ENCODE measurements around the gene TBC1D14.

TBC1D14 gene

GRCh38 chr4:6948134-6948460 is 38.5 kb downstream of the TBC1D14 start:
- in situ Hi-C loops (cut with HindIII; ENCODE audit: low pct_ligation_motif_present, low sequenced_read_pairs) = no loop called here
- H3K36me3 ChIP-seq (replicated peaks) = no peaks in the 10 kb centered on the region
- H3K4me3 ChIP-seq (ENCODE audit: low read depth, low read length) = no peak overlapping the region

DNA sequence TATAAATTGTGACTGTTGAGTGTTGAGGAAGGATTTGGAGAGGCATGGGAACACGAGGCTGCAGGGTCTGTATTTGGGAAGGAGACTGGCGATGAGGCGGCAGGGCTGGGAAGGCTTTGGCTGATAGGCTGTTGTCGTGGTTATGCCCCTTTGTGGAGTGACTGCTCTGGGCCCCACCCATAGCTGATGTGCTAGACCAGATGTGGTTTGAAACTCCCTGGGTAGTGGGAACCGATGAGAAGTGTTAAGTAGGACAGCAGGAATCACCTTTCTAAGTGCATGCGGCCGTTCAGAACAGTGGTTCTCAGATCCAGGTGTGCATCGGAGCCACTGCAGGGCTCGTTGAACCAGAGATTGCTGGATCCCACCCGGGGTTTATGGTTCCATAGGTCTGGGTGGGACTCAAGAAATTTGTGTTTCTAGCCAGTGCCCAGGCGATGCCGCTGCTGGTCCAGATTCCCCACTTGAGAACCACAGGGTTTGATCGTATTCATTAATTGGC is 42.3 kb downstream of the TBC1D14 start:
- DNase-seq = no peak
- Histone ChIP-seq H3K36me3 (replicated peaks) (no peaks in the 10 kb centered on the region), H3K4me3 (ENCODE audit: low read depth, low read length) (no peak overlapping the region), H3K27ac (no peak overlapping the region), H3K27me3 (replicated peaks) (no peaks in the 10 kb centered on the region)
- in situ Hi-C loops (cut with HindIII; ENCODE audit: low pct_ligation_motif_present, low sequenced_read_pairs) = no loop called here
- TF ChIP-seq, protein P1, sequence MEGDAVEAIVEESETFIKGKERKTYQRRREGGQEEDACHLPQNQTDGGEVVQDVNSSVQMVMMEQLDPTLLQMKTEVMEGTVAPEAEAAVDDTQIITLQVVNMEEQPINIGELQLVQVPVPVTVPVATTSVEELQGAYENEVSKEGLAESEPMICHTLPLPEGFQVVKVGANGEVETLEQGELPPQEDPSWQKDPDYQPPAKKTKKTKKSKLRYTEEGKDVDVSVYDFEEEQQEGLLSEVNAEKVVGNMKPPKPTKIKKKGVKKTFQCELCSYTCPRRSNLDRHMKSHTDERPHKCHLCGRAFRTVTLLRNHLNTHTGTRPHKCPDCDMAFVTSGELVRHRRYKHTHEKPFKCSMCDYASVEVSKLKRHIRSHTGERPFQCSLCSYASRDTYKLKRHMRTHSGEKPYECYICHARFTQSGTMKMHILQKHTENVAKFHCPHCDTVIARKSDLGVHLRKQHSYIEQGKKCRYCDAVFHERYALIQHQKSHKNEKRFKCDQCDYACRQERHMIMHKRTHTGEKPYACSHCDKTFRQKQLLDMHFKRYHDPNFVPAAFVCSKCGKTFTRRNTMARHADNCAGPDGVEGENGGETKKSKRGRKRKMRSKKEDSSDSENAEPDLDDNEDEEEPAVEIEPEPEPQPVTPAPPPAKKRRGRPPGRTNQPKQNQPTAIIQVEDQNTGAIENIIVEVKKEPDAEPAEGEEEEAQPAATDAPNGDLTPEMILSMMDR (IDR thresholded peaks at IDR 0.05; ENCODE audit: low read depth, low read length, missing control alignments) = no peak

More at GRCh38 chr4:6948134-6948460, 38.5 kb downstream of the TBC1D14 start:
- TF ChIP-seq, protein P1 (IDR thresholded peaks at IDR 0.05; ENCODE audit: low read depth, low read length, missing control alignments) = no peak
- Histone ChIP-seq H3K27ac (no peak overlapping the region), H3K27me3 (replicated peaks) (no peaks in the 10 kb centered on the region)
- DNase-seq = no peak

DNA sequence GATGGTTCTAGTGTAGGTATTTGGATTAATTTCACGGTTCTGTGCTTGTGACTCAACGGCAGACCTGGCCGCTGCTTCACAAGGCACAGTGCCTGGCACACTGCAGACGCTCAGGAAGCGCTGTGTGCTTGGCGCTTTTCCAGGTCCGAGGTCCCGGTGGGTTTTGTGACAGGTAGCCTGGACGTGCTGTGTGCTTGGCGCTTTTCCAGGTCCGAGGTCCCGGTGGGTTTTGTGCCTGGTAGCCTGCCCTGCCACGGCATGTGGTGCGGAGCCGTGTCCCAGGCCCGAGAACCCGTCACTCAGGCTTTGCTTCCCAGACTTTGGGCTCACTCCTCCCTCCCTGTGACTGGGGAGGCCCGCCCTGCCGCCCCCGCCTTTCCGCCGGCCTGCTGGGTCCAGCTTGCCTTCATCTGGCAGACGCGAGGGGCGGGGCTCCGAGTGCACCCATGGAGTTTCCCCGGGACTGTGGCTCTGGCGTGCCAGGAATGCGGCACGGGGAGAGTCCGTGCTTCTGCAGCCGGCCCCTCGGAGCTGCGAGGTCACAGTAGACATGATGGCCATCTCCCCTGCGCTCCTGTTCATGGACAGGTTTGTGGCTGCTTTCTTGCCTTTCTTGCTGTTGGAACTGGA is 44.2 kb downstream of the TBC1D14 start:
- DNase-seq = peak; percentile 76
- no peaks in the 10 kb centered on the region for H3K27me3 ChIP-seq (replicated peaks)
- no peaks in the 10 kb centered on the region for H3K36me3 ChIP-seq (replicated peaks)
- no peak overlapping the region for H3K4me3 ChIP-seq (ENCODE audit: low read depth, low read length)
- TF ChIP-seq, protein P1 (IDR thresholded peaks at IDR 0.05; ENCODE audit: low read depth, low read length, missing control alignments) = no peak
- in situ Hi-C loops (cut with HindIII; ENCODE audit: low pct_ligation_motif_present, low sequenced_read_pairs) = no loop called here
- no peak overlapping the region for H3K27ac ChIP-seq

DNA sequence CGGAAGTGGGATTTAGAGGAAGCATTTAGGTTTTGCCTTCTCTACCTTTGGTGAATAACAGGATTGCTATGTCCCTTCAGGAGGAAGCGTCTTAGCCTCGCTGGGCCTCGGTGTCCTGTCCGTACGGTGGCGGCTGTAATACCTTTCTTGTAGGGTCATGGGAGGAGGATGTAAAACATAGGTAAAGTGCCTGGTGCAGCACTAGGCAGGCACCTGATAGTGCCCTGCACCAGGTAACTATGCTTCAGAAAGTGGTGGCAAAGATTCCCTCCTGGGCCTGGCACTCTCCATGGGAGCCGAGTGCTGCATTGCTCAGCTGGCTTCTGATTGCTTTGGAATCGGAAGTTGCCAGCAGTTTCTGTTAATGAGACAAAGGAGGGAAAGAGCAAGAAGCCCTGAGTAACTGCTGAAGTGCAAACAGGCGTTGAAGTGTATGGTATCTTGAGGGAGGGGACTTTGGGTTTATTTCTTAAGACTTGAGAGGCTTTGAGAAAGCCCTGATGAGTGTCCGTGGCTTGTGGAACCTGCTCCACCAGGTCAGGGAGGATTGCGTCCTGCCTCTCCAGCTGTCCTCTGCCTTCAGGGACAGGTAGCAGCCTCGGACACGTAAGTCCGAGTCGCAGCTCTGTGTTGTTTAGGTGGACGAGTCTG is 45.8 kb downstream of the TBC1D14 start:
- no peak overlapping the region for H3K27ac ChIP-seq

GRCh38 chr4:6956087-6956433 is 46.4 kb downstream of the TBC1D14 start:
- Histone ChIP-seq H3K27me3 (replicated peaks) (no peaks in the 10 kb centered on the region), H3K27ac (no peak overlapping the region), H3K36me3 (replicated peaks) (no peaks in the 10 kb centered on the region), H3K4me3 (ENCODE audit: low read depth, low read length) (no peak overlapping the region)
- TF ChIP-seq, protein P1 (IDR thresholded peaks at IDR 0.05; ENCODE audit: low read depth, low read length, missing control alignments) = no peak
- in situ Hi-C loops (cut with HindIII; ENCODE audit: low pct_ligation_motif_present, low sequenced_read_pairs) = no loop called here
- DNase-seq = no peak

More for the DNA sequence above, 45.8 kb downstream of the TBC1D14 start:
- Histone ChIP-seq H3K36me3 (replicated peaks) (no peaks in the 10 kb centered on the region), H3K27me3 (replicated peaks) (no peaks in the 10 kb centered on the region), H3K4me3 (ENCODE audit: low read depth, low read length) (no peak overlapping the region)
- no peak for DNase-seq
- TF ChIP-seq, protein P1 (IDR thresholded peaks at IDR 0.05; ENCODE audit: low read depth, low read length, missing control alignments) = no peak
- in situ Hi-C loops (cut with HindIII; ENCODE audit: low pct_ligation_motif_present, low sequenced_read_pairs) = no loop called here
